Measurements from ENCODE around the gene SRMS. TPM values are rescaled to one million over a fixed set of nuclear protein-coding genes. Genes with fewer than 3 reads are reported as not detected.

SRMS gene
- total RNA-seq: not detected in 2 replicates

GRCh38 chr20:63547725-63548480 lies at the start of gene SRMS:
SRMS (minus strand) TSS chr20:63547749; CDS start chr20:63547463, 286 bp downstream.
- intact Hi-C loops (cut with micrococcal nuclease): no loop called here

GRCh38 chr20:63596423-63596822 lies 48.9 kb upstream of the SRMS start:
- intact Hi-C loops (cut with micrococcal nuclease): no loop called here

GRCh38 chr20:63595416-63596127 lies 48.0 kb upstream of the SRMS start:
- intact Hi-C loops (cut with micrococcal nuclease): no loop called here

GRCh38 chr20:63594043-63594561 lies 46.6 kb upstream of the SRMS start:
- intact Hi-C loops (cut with micrococcal nuclease): no loop called here

- intact Hi-C loops (cut with micrococcal nuclease): no loop called here
Observed at GRCh38 chr20:63592661-63593060, 45.1 kb upstream of the SRMS start.

- intact Hi-C loops (cut with micrococcal nuclease): no loop called here
Observed at GRCh38 chr20:63591786-63592355, 44.3 kb upstream of the SRMS start.

GRCh38 chr20:63591147-63591533 lies 43.6 kb upstream of the SRMS start:
- intact Hi-C loops (cut with micrococcal nuclease): no loop called here

GRCh38 chr20:63590218-63591146 lies 42.9 kb upstream of the SRMS start:
- intact Hi-C loops (cut with micrococcal nuclease): no loop called here

- intact Hi-C loops (cut with micrococcal nuclease): no loop called here
Observed at GRCh38 chr20:63589261-63590217, 42.0 kb upstream of the SRMS start.

GRCh38 chr20:63588641-63589041 lies 41.1 kb upstream of the SRMS start:
- intact Hi-C loops (cut with micrococcal nuclease): no loop called here

- intact Hi-C loops (cut with micrococcal nuclease): no loop called here
Observed at GRCh38 chr20:63587776-63588591, 40.4 kb upstream of the SRMS start.

GRCh38 chr20:63587256-63587655 lies 39.7 kb upstream of the SRMS start:
- intact Hi-C loops (cut with micrococcal nuclease): no loop called here

- intact Hi-C loops (cut with micrococcal nuclease): no loop called here
Observed at GRCh38 chr20:63586797-63587196, 39.2 kb upstream of the SRMS start.

GRCh38 chr20:63585616-63586565 lies 38.3 kb upstream of the SRMS start:
- intact Hi-C loops (cut with micrococcal nuclease): no loop called here

- intact Hi-C loops (cut with micrococcal nuclease): loop anchor here (5.0 kb wide), 1 partner anchor 70 kb away; the partner anchor contains the start of gene STMN3
Observed at GRCh38 chr20:63582382-63583063, 35.0 kb upstream of the SRMS start.

GRCh38 chr20:63580796-63581461 lies 33.4 kb upstream of the SRMS start:
- intact Hi-C loops (cut with micrococcal nuclease): loop anchor here (2.0 to 5.0 kb wide), 2 partner anchors 42 to 71 kb away; partner anchors contain the start of gene STMN3

Measured in T-helper 2 cell treated with Interferon-gamma antibody and Interleukin-4, amounts not matched to agents 100 ng/mL and 5 ng/mL, for 36 hours (primary cell).